ENCODE data around the gene TVP23C. TPM values are rescaled to one million over a fixed set of nuclear protein-coding genes. Genes with fewer than 3 reads are reported as not detected.

The TVP23C gene
- total RNA-seq, 2 experiments from 2014 or later, result 6.5 to 20.3 TPM

- TF ChIP-seq EZH2phosphoT487 (IDR thresholded peaks at IDR 0.05; ENCODE audit: borderline replicate concordance, low read depth, low read length), result no peak
- Histone ChIP-seq H3K4me1 (ENCODE audit: insufficient read depth, low read length, poor library complexity, severe bottlenecking) (no peaks in the 10 kb centered on the region), H3K36me3 (ENCODE audit: insufficient read depth, low read length) (no peaks in the 10 kb centered on the region), H4K20me1 (ENCODE audit: insufficient read depth, low read length) (no peaks in the 10 kb centered on the region), H3K9me2 (ENCODE audit: insufficient read depth, low read length) (no peaks in the 10 kb centered on the region), H3K4me2 (ENCODE audit: low read length) (no peak overlapping the region), H3K4me3 (ENCODE audit: low read depth, low read length, poor library complexity, severe bottlenecking) (no peak overlapping the region), H3K79me2 (ENCODE audit: insufficient read depth, low read depth, low read length) (no peaks in the 10 kb centered on the region), H2AFZ (ENCODE audit: low read length) (no peak overlapping the region), H3K9me3 (ENCODE audit: low read length) (no peaks in the 10 kb centered on the region), H3K27ac (ENCODE audit: low read depth, low read length, poor library complexity, severe bottlenecking) (no peak overlapping the region)
- BruUV-seq (replicated peaks), result no TSS peak
- ChIA-PET POLR2A (interaction anchor here (0.5 kb wide), 1 partner anchor 70 kb away, joined by 4 read pairs; no protein-coding TSS in a partner anchor), CTCF (ENCODE audit: unreplicated experiment) (no interaction called here)
- DNase-seq (ENCODE audit: low spot score), result no peak
- intact Hi-C loops (cut with micrococcal nuclease; ENCODE audit: unreplicated experiment), result no loop called here
Measured at GRCh38 chr17:15464231-15464985, 98.9 kb downstream of the TVP23C start.

DNA sequence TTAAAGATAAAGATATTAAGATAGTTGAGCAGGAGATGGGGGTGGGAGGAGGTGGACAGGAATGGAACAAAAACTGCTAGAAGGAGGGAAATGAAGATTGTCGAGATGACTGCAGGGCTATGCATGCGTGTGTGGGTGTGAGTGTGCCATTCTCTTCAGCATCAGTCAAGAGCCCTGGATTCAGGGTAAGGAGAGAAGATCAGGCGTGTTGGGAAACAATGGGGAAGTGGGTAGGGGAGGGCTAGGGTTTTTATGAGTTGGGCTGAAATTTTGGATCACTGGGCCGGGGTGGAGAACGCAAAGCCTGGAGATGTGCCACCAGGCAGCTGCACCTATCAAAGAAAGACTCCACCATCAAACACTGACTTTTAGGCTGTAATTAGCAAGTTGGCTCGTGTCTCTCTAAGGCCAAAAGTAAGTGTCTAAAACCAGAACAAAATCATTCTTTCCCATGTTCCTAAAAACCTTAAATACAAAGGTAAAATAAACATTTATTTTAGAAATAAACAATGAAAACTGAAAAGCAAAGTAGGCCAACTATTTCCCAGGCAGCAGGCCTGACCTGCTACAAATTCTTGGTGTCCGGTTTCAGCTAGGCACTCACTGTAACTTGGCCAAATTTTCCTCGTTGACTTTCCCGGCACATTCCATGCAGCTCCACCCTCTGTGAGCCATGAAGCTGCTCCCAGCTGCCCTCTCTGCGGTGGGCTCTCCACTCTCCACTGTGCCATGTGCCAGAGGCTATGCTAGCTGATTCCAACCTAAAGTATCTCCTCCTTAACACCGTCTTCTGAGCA lies 100.1 kb downstream of the TVP23C start:
- Histone ChIP-seq H3K4me3 (ENCODE audit: low read depth, low read length, poor library complexity, severe bottlenecking) (no peak overlapping the region), H3K9me2 (ENCODE audit: insufficient read depth, low read length) (no peaks in the 10 kb centered on the region), H4K20me1 (ENCODE audit: insufficient read depth, low read length) (no peaks in the 10 kb centered on the region), H3K36me3 (ENCODE audit: insufficient read depth, low read length) (no peaks in the 10 kb centered on the region), H3K4me1 (ENCODE audit: insufficient read depth, low read length, poor library complexity, severe bottlenecking) (no peaks in the 10 kb centered on the region), H3K4me2 (ENCODE audit: low read length) (no peak overlapping the region), H2AFZ (ENCODE audit: low read length) (no peak overlapping the region), H3K9me3 (ENCODE audit: low read length) (no peaks in the 10 kb centered on the region), H3K27ac (ENCODE audit: low read depth, low read length, poor library complexity, severe bottlenecking) (no peak overlapping the region), H3K79me2 (ENCODE audit: insufficient read depth, low read depth, low read length) (no peaks in the 10 kb centered on the region)
- ChIA-PET CTCF (ENCODE audit: unreplicated experiment) (no interaction called here), POLR2A (interaction anchor here (0.5 kb wide), 1 partner anchor 484 kb away, joined by 3 read pairs; no protein-coding TSS in a partner anchor)
- intact Hi-C loops (cut with micrococcal nuclease; ENCODE audit: unreplicated experiment), result no loop called here
- TF ChIP-seq CTCF (conservative IDR thresholded peaks at IDR 0.05; ENCODE audit: low read length), result no peak
- TF ChIP-seq EZH2phosphoT487 (IDR thresholded peaks at IDR 0.05; ENCODE audit: borderline replicate concordance, low read depth, low read length), result no peak
- no TSS peak for BruUV-seq (replicated peaks)
- DNase-seq (ENCODE audit: low spot score), result no peak

- Histone ChIP-seq H3K79me2 (ENCODE audit: insufficient read depth, low read depth, low read length) (no peaks in the 10 kb centered on the region), H3K4me3 (ENCODE audit: low read depth, low read length, poor library complexity, severe bottlenecking) (no peak overlapping the region), H2AFZ (ENCODE audit: low read length) (no peak overlapping the region), H3K9me2 (ENCODE audit: insufficient read depth, low read length) (no peaks in the 10 kb centered on the region), H3K4me2 (ENCODE audit: low read length) (no peak overlapping the region), H3K4me1 (ENCODE audit: insufficient read depth, low read length, poor library complexity, severe bottlenecking) (no peaks in the 10 kb centered on the region), H3K36me3 (ENCODE audit: insufficient read depth, low read length) (no peaks in the 10 kb centered on the region), H3K9me3 (ENCODE audit: low read length) (no peaks in the 10 kb centered on the region), H4K20me1 (ENCODE audit: insufficient read depth, low read length) (no peaks in the 10 kb centered on the region), H3K27ac (ENCODE audit: low read depth, low read length, poor library complexity, severe bottlenecking) (no peak overlapping the region)
- intact Hi-C loops (cut with micrococcal nuclease; ENCODE audit: unreplicated experiment), result no loop called here
- BruUV-seq (replicated peaks), result no TSS peak
- CTCF ChIA-PET (ENCODE audit: unreplicated experiment), result no interaction called here
- POLR2A ChIA-PET, result no interaction called here
- no peak for DNase-seq (ENCODE audit: low spot score)
- no peak for TF ChIP-seq CTCF (conservative IDR thresholded peaks at IDR 0.05; ENCODE audit: low read length)
Measured at GRCh38 chr17:15457723-15458094, 105.6 kb downstream of the TVP23C start.
